OCI-LY3 (cell line): ENCODE data around the gene TEX22.

ENCODE experiments used
- EZH2phosphoT487 ChIP-seq: fragments of 200-600 bp; shearing (Covaris generic); IDR thresholded peaks from 2 replicates; pipeline ENCODE4 v1.6.1; 2018; ENCODE audit warnings: antibody characterized with exemption, mixed run types, low read depth
- TF ChIP-seq, protein P1 (sequence below): fragments of 200-600, 300-600 bp; sonication (generic); IDR thresholded peaks from 2 replicates; pipeline ENCODE4 v1.5.1; 2014; ENCODE audit warnings: antibody characterized with exemption, low read length, low read depth

DNA sequence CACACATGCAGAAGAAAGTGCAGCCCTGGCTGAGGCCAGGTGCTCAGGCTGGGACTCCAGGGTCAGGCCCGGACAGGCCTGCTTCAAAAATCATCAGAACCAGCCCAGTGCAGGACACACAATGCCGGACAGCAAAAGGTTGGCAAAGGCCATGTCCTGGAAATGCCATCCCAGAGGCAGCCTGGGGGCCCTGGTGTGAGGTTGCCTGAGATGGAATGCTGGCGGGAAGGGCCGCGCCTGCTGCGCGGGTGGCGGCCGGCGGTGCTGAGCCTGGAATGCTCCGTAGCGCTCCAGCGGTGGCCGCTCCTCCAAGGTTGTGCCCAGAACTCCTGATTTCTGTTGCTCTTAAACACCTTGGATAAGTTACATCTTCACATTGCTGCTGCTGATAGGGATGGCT lies 54.6 kb downstream of the TEX22 start:
- TF ChIP-seq, protein P1, sequence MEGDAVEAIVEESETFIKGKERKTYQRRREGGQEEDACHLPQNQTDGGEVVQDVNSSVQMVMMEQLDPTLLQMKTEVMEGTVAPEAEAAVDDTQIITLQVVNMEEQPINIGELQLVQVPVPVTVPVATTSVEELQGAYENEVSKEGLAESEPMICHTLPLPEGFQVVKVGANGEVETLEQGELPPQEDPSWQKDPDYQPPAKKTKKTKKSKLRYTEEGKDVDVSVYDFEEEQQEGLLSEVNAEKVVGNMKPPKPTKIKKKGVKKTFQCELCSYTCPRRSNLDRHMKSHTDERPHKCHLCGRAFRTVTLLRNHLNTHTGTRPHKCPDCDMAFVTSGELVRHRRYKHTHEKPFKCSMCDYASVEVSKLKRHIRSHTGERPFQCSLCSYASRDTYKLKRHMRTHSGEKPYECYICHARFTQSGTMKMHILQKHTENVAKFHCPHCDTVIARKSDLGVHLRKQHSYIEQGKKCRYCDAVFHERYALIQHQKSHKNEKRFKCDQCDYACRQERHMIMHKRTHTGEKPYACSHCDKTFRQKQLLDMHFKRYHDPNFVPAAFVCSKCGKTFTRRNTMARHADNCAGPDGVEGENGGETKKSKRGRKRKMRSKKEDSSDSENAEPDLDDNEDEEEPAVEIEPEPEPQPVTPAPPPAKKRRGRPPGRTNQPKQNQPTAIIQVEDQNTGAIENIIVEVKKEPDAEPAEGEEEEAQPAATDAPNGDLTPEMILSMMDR = no peak
- TF ChIP-seq EZH2phosphoT487 = no peak
